GM12865 (cell line): Measurements from ENCODE around the gene CSNK1G2.

ENCODE experiments used
- DNase-seq: peaks from one replicate; pipeline ENCODE4 v3.0.0; 2010; ENCODE audit warnings: low read depth
- H3K4me3 ChIP-seq: 2 replicates; pipeline ENCODE4 v1.5.1; 2011; ENCODE audit warnings: mild to moderate bottlenecking, low read depth, low read length, control low read depth
- CTCF ChIP-seq: IDR thresholded peaks from 2 replicates; pipeline ENCODE4 v1.5.1; 2011; ENCODE audit warnings: low read length, control low read depth, low read depth, inconsistent platforms; ENCODE audit not compliant: insufficient read depth; ENCODE audit errors: missing control alignments

Gene CSNK1G2

DNA sequence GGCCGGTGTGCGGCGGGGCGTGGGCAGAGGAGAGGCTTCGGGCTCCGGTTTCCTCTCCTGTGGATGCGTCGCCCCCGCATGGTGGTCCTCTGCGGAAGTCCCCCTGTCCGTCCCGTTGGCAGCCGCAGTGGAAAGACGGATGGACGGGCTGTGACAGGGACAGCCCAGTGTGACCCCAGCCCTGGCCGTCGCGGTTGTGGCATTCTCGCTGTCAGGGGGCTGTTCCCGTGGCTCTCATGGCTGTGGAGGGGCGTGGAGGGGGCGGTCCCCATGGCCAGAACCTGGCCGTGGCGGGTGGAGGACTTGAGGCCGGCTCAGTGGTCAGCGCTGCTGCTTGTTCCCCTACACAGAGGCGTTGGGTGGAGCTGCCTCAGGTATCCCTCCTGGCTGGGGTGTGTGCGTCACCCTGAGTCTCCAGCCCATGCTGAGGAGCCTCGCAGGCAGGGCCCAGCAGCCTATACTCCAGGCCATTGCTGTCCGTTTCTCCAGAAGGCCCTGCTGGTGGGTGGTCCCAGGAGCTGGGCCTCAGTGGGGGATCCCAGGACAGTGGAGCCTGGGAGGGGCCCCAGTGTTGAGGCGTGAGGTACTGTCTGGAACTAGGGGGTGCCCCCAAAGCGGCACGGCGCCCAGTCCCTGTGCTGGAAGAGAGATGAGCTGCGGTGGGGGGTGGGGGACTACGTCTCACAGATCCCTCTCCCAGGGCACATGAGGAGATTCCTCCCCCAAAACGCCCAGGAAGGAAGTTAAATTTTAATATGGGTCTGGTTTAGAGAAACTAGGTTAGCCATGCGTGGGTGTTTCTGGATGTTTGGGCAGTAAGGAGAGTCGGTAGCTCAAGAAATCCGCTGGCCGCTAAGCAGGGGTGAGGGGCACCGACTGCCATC is 20.3 kb downstream of the CSNK1G2 start:
- TF ChIP-seq CTCF: no peak
- DNase-seq: no peak

GRCh38 chr19:1962674-1963073 is 21.7 kb downstream of the CSNK1G2 start:
- no peak for TF ChIP-seq CTCF
- DNase-seq: no peak
- H3K4me3 ChIP-seq: no peak overlapping the region

More for the DNA sequence above, 20.3 kb downstream of the CSNK1G2 start:
- H3K4me3 ChIP-seq: no peak overlapping the region

DNA sequence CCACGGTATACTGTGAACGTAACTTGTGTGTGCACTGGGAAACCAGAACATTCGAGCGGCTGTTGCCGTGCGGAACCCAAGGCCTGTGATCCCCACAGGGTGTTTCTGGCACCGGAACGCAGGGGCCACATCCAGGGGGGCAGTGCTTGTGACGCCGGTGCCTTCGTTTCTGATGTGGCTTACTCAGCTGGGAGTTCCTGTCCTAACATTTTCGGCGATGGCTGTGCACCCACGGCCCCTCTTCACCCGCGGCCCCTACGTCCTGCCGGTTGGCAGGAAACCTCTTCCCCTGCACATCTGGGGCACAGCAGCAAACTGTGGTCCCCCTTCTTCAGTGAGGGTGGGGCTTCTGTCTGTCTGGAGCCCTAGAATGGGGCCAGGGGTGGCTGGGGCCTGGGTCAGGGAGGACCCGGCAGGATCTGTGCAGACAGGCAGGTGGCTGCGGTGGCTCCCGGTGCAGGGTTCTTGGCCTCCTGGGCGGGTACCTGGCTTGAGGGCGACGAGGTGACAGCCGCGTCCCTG is 26.2 kb downstream of the CSNK1G2 start:
- DNase-seq: no peak
- no peak for TF ChIP-seq CTCF
- no peak overlapping the region for H3K4me3 ChIP-seq

DNA sequence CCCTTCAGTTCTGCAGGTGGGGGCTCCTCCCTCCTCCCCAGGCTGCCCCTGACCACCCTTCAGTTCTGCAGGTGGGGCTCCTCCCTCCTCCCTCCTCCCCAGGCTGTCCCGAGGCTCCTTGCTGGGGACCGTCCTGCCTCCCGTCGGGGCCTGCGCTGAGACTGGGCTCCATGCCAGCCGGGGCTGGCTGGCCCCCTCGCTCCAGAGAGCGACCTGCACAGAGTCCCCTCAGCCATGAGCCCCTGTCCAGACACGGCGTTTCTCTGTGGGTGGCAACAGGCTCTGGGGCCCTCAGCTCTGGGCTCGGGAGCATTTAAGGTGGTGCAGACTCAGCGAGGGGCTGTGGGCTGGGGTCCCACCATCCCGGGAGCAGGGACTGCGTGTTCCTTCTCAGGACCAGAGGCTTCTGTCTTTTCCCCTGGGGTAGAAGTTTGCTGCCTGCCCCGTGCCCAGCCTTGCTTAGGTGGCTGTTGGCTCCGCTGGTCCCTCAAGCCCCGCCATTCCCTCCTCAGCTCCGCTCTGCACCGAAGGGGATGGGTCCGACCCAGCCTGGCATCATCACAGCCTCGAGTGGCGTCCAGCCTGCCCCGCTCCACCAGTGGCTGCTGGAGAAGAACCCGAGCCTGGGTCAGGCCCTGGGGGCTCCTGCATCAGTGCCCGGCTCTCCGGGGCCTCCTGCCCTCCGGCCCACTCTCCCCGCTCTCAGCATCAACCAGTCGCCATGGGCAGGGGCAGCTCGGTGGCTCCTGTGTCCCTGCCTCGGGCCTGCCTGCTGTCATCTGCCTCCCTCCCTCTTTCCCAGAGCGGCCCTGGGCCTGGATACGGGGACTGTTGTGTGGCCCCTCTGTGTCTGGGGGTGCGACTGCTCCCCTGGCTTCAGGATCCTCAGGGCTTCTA is 27.6 kb downstream of the CSNK1G2 start:
- no peak overlapping the region for H3K4me3 ChIP-seq
- no peak for TF ChIP-seq CTCF
- no peak for DNase-seq

DNA sequence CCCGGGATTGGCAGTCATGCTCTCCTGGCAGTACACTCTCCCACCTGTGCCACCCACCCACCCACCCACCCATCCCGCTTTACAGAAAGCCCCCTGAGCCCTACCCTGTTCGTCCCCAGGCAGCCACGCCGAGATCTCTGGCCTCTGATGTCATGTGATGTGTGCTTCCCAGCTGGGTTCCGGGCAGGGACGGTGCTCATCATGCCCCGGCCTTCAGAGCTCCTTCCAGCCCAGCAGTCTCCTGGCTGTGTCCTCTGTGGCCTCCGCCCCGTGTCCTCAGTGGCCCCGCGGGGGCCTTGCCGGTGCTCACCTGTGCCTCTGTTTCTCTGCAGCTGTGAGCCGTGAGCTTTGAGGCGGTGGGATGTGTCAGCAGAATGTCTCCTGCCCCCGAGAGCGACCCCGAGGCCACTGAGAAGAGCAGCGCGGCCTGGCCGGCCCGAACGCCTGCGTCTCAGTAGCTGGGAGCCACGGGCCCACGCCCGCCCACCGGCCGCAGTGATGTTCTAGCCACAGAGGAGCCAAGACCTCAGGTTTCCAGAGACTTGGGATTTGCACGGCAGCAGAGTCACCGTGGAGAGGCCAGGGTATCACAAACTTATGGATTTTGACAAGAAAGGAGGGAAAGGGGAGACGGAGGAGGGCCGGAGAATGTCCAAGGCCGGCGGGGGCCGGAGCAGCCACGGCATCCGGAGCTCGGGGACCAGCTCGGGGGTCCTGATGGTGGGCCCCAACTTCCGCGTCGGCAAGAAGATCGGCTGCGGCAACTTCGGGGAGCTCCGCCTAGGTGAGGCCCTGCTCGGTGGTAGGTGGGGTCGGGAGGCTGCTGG is 28.4 kb downstream of the CSNK1G2 start:
- no peak for TF ChIP-seq CTCF
- no peak for DNase-seq
- no peak overlapping the region for H3K4me3 ChIP-seq

DNA sequence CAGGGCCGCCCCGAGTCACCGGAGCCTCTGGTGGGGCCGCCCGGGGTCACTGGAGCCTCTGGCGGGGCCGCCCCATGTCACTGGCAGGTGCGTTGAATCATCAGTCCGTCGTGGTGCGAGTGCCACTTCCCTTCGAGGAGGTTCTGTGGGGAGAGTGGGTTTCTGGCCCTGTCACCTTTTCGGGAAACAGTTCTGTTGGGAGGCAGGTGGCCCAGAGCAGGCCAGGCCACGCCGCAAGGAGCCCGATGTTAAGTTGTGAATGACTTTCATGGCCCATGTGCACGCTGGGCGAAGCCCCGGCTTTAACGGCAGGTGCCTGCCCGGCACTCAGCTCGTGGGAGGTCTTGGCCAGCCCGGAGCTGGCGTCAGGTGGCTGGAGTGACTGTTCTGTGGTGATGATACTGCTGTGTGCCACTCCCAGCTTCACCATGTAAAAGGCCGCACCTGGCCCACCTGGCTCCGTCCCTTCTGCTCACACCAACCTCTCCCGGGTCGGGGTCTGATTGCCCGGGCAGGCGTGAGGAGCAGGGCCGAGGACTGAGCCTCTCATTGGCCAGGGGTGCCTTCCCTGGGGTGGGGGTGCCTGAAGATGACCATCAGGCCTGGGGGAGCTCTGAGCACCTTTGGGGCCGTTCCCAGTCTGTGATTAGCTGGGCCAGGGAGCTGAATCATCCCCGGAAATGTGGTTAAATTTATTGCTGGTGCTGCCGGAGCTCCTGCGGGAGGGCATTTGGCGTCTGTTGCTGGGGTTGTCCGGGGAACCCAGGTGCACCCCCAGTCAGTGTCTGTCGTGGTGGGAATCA is 29.2 kb downstream of the CSNK1G2 start:
- no peak for DNase-seq
- no peak overlapping the region for H3K4me3 ChIP-seq
- no peak for TF ChIP-seq CTCF
